Calu3 (cell line): ENCODE measurements around the gene UNC5C. TPM values are rescaled to one million over a fixed set of nuclear protein-coding genes. Genes with fewer than 3 reads are reported as not detected.

Experiments used
- BruUV-seq: library from RNA; stranded (reverse); fragments of 400-500 nt; replicated peaks from 2 replicates; lab custom pipeline; 2021; lab: Mats Ljungman, UMichigan
- CTCF ChIA-PET: fragments of 300-600 bp; sonication (Branson Sonifier 250); formaldehyde crosslinking; loops from one replicate; lab custom pipeline; 2022; ENCODE audit warnings: antibody characterized with exemption; lab: Charles Lee
- DNase-seq: peaks from one replicate; pipeline ENCODE4 v3.0.0; 2022
- H3K27ac Mint-ChIP-seq: one replicate; pipeline ENCODE4 v1.8.0; 2022; ENCODE audit warnings: mixed read lengths; ENCODE audit not compliant: unreplicated experiment
- H3K27me3 Mint-ChIP-seq: one replicate; pipeline ENCODE4 v1.8.0; 2022; ENCODE audit warnings: mixed read lengths; ENCODE audit not compliant: unreplicated experiment
- H3K36me3 Mint-ChIP-seq: one replicate; pipeline ENCODE4 v1.8.0; 2022; ENCODE audit warnings: mild to moderate bottlenecking, moderate library complexity, mixed read lengths; ENCODE audit not compliant: insufficient read depth, unreplicated experiment
- H3K4me1 Mint-ChIP-seq: one replicate; pipeline ENCODE4 v1.8.0; 2022; ENCODE audit warnings: mild to moderate bottlenecking, low read depth, mixed read lengths; ENCODE audit not compliant: unreplicated experiment
- H3K4me3 Mint-ChIP-seq: one replicate; pipeline ENCODE4 v1.8.0; 2022; ENCODE audit warnings: mild to moderate bottlenecking, low read depth, moderate library complexity, mixed read lengths; ENCODE audit not compliant: unreplicated experiment
- H3K9me3 Mint-ChIP-seq: one replicate; pipeline ENCODE4 v1.8.0; 2022; ENCODE audit warnings: low read depth, mixed read lengths; ENCODE audit not compliant: unreplicated experiment
- CTCF ChIP-seq: fragments of 200-600 bp; IDR thresholded peaks from one replicate; pipeline ENCODE4 v1.8.0; 2022; ENCODE audit warnings: antibody characterized with exemption; ENCODE audit not compliant: unreplicated experiment
- intact Hi-C: fragments of 100-400 bp; cut with micrococcal nuclease; formaldehyde crosslinking; loops from one replicate; pipeline ENCODE4 v1.10.0; 2022; ENCODE audit not compliant: unreplicated experiment
- total RNA-seq: library from RNA; stranded (reverse); gene quantifications from 2 replicates; pipeline ENCODE4 v1.2.3, GENCODE V29; 2022

The UNC5C gene
- total RNA-seq, 1 experiment from 2014 or later: not detected

- no peaks in the 10 kb centered on the region for H3K36me3 Mint-ChIP-seq
Observed at GRCh38 chr4:95209927-95210326, 338.8 kb downstream of the UNC5C start.

GRCh38 chr4:95204873-95205272 is 343.9 kb downstream of the UNC5C start:
- no peaks in the 10 kb centered on the region for H3K27me3 Mint-ChIP-seq
- CTCF ChIA-PET: interaction anchor here (0.7 kb wide), 1 partner anchor 367 kb away, joined by 3 read pairs; no protein-coding TSS in a partner anchor
- H3K36me3 Mint-ChIP-seq: no peaks in the 10 kb centered on the region
- intact Hi-C loops: no loop called here
- peak; percentile 31 for DNase-seq
- no peak overlapping the region for H3K27ac Mint-ChIP-seq
- H3K9me3 Mint-ChIP-seq: no peaks in the 10 kb centered on the region
- no peak overlapping the region for H3K4me3 Mint-ChIP-seq
- no TSS peak for BruUV-seq
- TF ChIP-seq CTCF: peak; percentile 19
- no peaks in the 10 kb centered on the region for H3K4me1 Mint-ChIP-seq

More at GRCh38 chr4:95209927-95210326, 338.8 kb downstream of the UNC5C start:
- CTCF ChIA-PET: no interaction called here
- no peak overlapping the region for H3K4me3 Mint-ChIP-seq
- no peak for TF ChIP-seq CTCF
- no peak overlapping the region for H3K27ac Mint-ChIP-seq
- H3K27me3 Mint-ChIP-seq: no peaks in the 10 kb centered on the region
- no peaks in the 10 kb centered on the region for H3K9me3 Mint-ChIP-seq
- intact Hi-C loops: no loop called here
- no peak for DNase-seq
- H3K4me1 Mint-ChIP-seq: no peaks in the 10 kb centered on the region
- no TSS peak for BruUV-seq

GRCh38 chr4:95204267-95204844 is 344.4 kb downstream of the UNC5C start:
- Mint-ChIP-seq H3K4me1 (no peaks in the 10 kb centered on the region), H3K27me3 (no peaks in the 10 kb centered on the region), H3K36me3 (no peaks in the 10 kb centered on the region), H3K27ac (no peak overlapping the region), H3K9me3 (no peaks in the 10 kb centered on the region), H3K4me3 (no peak overlapping the region)
- intact Hi-C loops: no loop called here
- no peak for DNase-seq
- BruUV-seq: no TSS peak
- TF ChIP-seq CTCF: no peak
- CTCF ChIA-PET: no interaction called here

GRCh38 chr4:95198961-95199360 is 349.8 kb downstream of the UNC5C start:
- Mint-ChIP-seq H3K27ac (no peak overlapping the region), H3K9me3 (no peaks in the 10 kb centered on the region), H3K36me3 (no peaks in the 10 kb centered on the region), H3K27me3 (no peaks in the 10 kb centered on the region), H3K4me3 (no peak overlapping the region), H3K4me1 (no peaks in the 10 kb centered on the region)
- intact Hi-C loops: no loop called here
- no peak for DNase-seq
- CTCF ChIA-PET: interaction anchor here (0.5 kb wide), 1 partner anchor 9 kb away, joined by 3 read pairs; no protein-coding TSS in a partner anchor
- no TSS peak for BruUV-seq
- TF ChIP-seq CTCF: no peak
